Right kidney (tissue), 9 donors: ENCODE measurements around the gene ITLN1.
"Not testable (repeated sequence)": the region's sequence is repeated elsewhere in the genome, so short reads cannot be mapped to it uniquely, and the experiment has no call there.

Source experiments
- DNase-seq: peaks from one replicate; pipeline ENCODE4 v3.0.0-alpha.2; 2016
- long read RNA-seq, 8 donors: transcript quantifications; one replicate each; lab custom pipeline, GENCODE V29; 2026

Gene ITLN1
- long read RNA-seq, donor 1, partial matches to known transcripts = 0 of 1 reads
- long read RNA-seq, donor 1, other reads (novel, unspliced or antisense) = 0 of 1 reads
- long read RNA-seq, donor 2 = 0 reads
- long read RNA-seq, donor 3, partial matches to known transcripts = 0 of 3 reads
- long read RNA-seq, donor 3, other reads (novel, unspliced or antisense) = 0 of 3 reads
- long read RNA-seq, donor 4 = 0 reads
- long read RNA-seq, donor 5 = 0 reads
- long read RNA-seq, donor 6 = 0 reads
- long read RNA-seq, donor 7 = 0 reads
- long read RNA-seq, donor 8, partial matches to known transcripts = 0 of 2 reads
- long read RNA-seq, donor 8, other reads (novel, unspliced or antisense) = 0 of 2 reads

- DNase-seq = no peak
Observed at GRCh38 chr1:160885042-160885441, at the start of gene ITLN1. Gene ITLN1 (minus strand): TSS chr1:160885180. CDS start chr1:160884877, 303 bp downstream.

GRCh38 chr1:160933305-160933704 lies 48.3 kb upstream of the ITLN1 start:
- DNase-seq = not testable (repeated sequence)

- DNase-seq = no peak
Observed at GRCh38 chr1:160925652-160926244, 40.8 kb upstream of the ITLN1 start.

- DNase-seq = no peak
Observed at GRCh38 chr1:160924791-160925651, 40.0 kb upstream of the ITLN1 start.

GRCh38 chr1:160916666-160917065 lies 31.7 kb upstream of the ITLN1 start:
- DNase-seq = no peak

- DNase-seq = not testable (repeated sequence)
Observed at GRCh38 chr1:160913229-160913628, 28.2 kb upstream of the ITLN1 start.

GRCh38 chr1:160911925-160912324 lies 26.9 kb upstream of the ITLN1 start:
- DNase-seq = no peak

- DNase-seq = no peak
Observed at GRCh38 chr1:160911441-160911840, 26.5 kb upstream of the ITLN1 start.

GRCh38 chr1:160910170-160910750 lies 25.3 kb upstream of the ITLN1 start:
- no peak for DNase-seq

- DNase-seq = no peak
Observed at GRCh38 chr1:160907976-160908375, 23.0 kb upstream of the ITLN1 start.

- DNase-seq = no peak
Observed at GRCh38 chr1:160905617-160905989, 20.6 kb upstream of the ITLN1 start.

- no peak for DNase-seq
Observed at GRCh38 chr1:160904783-160905616, 20.0 kb upstream of the ITLN1 start.

- DNase-seq = not testable (repeated sequence)
Observed at GRCh38 chr1:160902251-160902650, 17.3 kb upstream of the ITLN1 start.

GRCh38 chr1:160901768-160902167 lies 16.8 kb upstream of the ITLN1 start:
- no peak for DNase-seq

- not testable (repeated sequence) for DNase-seq
Observed at GRCh38 chr1:160900683-160901082, 15.7 kb upstream of the ITLN1 start.

- DNase-seq = not testable (repeated sequence)
Observed at GRCh38 chr1:160894368-160895135, 9.6 kb upstream of the ITLN1 start.

- no peak for DNase-seq
Observed at GRCh38 chr1:160891474-160891873, 6.5 kb upstream of the ITLN1 start.

GRCh38 chr1:160888926-160889325 lies 3.9 kb upstream of the ITLN1 start:
- DNase-seq = no peak

- DNase-seq = no peak
Observed at GRCh38 chr1:160887071-160887470, 2.1 kb upstream of the ITLN1 start.

GRCh38 chr1:160884579-160884978 lies 401 bp downstream of the ITLN1 start:
- no peak for DNase-seq
